HTERT RPE-1 (cell line): Measurements from ENCODE around the gene POMT2.

Source experiments
- in situ Hi-C: fragments of 300-500 bp; cut with MboI; formaldehyde crosslinking; loops from 4 replicates; pipeline ENCODE4 v1.14.3; 2020; ENCODE audit warnings: low sequenced_read_pairs

Gene POMT2

DNA sequence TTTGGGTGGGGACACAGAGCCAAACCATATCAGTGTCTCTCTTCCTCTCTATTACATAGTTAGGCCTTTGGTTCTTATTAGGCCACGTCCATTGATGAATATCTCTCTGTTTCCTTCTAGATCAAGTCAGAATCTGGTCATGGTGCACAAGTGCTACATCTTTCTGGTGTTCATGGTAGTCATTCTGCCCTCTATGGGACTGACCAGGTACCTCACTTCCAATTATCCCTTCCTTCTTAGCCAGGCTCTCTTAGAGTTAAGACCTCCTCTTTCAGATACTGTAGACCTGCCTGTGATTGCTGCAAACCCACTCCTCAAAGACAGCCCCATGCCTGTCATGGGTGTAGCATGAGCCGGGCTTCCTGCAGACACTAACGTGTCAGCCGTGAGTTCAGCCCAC, 74.9 kb downstream of the POMT2 start:
- in situ Hi-C loops = no loop called here

DNA sequence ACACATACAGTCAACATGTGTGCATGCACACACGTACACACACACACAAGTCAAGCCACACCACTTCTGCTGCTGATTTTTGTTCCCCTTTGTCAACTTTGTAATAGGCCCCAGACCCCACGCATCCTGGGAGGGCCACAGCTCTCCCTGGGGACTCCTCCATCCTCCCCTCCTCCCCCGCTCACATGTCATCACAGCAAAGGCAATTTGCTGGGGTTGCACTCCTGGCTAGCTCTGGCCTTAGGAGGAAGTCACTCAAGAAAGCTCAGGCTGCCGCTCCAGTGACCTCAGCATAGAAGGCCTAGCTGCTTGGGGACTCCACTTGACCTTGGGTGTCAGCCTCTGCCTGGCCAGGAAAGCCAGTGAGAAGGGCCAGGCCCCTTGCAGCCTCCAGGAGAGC, 76.8 kb downstream of the POMT2 start:
- in situ Hi-C loops = no loop called here

DNA sequence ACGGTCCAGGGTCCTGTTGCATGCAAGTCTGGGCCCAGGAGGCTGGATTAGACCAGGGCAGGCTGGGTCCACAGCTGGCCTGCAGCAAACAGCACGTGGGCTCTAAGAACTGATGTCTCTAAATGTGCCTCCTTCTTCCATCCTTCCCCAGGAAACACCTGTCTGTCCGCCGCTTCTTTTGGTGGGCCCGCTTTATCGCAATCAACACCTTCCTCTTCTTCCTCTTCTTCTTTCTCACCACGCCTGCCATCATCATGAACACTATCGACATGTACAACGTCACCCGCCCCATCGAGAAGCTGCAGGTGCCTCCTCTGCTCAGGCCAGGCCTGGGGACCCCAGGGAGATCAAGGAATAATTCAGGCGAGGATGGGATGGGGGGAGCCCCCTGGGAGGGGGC, 77.9 kb downstream of the POMT2 start:
- in situ Hi-C loops = no loop called here

GRCh38 chr14:77241955-77242354, 78.7 kb downstream of the POMT2 start:
- in situ Hi-C loops = no loop called here

- in situ Hi-C loops = no loop called here
These were observed 80.3 kb downstream of the POMT2 start for GRCh38 chr14:77240336-77240915.

DNA sequence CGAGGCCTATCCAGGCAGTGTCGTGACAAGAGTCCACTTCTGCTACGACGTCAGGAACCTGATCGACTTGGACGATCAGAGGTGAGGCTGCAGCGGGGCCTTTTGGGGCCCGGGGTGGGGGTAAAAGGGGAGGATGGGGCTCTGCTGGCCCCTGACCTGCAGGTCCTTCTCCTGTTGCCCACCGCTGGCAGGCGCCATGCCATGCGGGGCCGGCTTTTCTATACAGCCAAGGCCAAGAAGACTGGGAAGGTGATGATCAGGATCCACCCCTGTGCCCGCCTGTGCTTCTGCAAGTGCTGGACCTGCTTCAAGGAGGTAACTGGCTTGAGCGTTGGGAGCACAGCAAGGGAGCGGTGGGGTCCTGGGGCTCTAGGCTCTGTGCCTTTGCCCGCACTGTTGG, 81.3 kb downstream of the POMT2 start:
- in situ Hi-C loops = no loop called here

DNA sequence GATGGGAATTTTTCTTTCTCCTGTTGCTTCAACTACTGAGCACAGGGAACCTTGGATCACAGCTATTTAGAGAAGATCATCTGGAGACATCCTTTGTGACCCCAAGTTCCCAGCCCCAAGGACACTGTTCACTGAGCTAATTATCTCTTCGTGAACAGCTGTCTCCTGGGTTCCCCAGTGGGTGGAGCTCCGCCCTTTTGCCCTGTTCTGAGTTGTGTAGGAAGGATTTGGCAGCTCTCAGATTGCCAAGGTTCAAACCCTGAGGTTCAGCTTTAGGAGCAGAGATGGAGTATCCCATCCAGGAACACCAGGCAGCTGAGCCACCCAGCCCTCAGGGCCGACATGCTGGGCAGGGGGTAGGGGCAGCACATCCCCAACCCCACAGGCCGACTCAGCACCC, 81.7 kb downstream of the POMT2 start:
- in situ Hi-C loops = no loop called here

- in situ Hi-C loops = no loop called here
These were observed 82.3 kb downstream of the POMT2 start for GRCh38 chr14:77238356-77238755.

DNA sequence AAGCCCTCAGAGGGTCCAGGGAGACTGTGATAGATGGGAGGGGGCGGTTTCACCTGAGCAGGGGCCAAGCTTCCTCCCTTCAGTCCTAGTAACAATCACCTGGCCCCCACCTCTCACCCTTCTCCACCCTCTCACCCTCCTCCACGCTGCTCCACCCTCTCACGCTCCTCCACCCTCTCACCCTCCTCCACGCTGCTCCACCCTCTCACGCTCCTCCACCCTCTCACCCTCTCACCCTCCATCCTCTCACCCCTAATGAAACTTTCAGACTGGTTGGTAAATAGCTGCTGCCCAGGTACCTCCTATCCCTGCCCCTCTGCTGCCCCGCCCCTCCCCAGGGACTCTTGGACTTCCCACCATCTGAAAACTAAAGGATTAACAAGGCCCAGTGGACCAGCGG, 83.9 kb downstream of the POMT2 start:
- in situ Hi-C loops = no loop called here

- in situ Hi-C loops = no loop called here
These were observed 89.0 kb downstream of the POMT2 start for GRCh38 chr14:77231721-77232120.

DNA sequence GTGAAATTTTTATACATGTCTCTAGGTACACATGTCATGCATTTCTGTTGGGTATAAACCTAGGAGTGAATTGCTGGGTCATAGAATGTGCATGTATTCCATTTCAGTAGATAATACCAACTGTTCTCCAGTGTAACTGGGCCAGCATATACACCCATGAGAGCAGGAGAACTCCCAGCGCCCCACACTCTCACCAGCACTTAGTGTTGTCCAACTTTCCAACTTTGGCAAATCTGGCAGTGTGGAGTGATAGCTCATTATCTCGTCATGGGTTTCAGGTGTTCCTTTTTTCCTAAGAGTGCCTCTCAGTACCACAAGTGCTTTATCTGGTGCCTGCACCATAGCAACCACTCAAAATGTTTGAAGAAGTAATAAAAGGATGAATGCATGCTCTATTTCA, 89.8 kb downstream of the POMT2 start:
- in situ Hi-C loops = no loop called here

- in situ Hi-C loops = no loop called here
These were observed 92.6 kb downstream of the POMT2 start for GRCh38 chr14:77228056-77228455.

- in situ Hi-C loops = no loop called here
These were observed 94.7 kb downstream of the POMT2 start for GRCh38 chr14:77225892-77226557.

DNA sequence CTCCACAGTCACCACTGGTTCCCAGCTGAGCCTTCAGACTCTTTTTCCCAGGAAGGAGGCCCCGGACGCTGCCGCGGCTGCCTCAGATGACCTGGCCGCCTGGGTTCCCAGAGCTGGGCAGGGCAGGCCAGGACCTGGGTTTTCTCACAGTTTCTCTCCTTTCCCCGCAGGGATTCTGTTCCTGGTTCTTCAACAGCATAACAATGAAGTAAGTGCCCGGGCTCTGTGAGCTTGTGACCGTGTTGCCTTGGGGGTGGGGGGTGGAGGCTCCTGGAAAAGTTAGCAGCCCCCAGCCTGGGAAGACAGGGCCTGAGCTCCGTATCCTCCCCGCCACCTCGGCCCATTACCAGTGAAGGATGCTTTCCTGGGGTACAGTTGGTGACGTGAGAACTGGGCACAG, 95.4 kb downstream of the POMT2 start:
- in situ Hi-C loops = no loop called here
